Measurements from ENCODE around the gene COMMD6. TPM values are rescaled to one million over a fixed set of nuclear protein-coding genes. Genes with fewer than 3 reads are reported as not detected.

COMMD6 gene
- total and polyA plus RNA-seq, 2 donors (not counting 3 experiments of a cell fraction or from before 2014, with no cell fraction given): 71.7 to 122 TPM

DNA sequence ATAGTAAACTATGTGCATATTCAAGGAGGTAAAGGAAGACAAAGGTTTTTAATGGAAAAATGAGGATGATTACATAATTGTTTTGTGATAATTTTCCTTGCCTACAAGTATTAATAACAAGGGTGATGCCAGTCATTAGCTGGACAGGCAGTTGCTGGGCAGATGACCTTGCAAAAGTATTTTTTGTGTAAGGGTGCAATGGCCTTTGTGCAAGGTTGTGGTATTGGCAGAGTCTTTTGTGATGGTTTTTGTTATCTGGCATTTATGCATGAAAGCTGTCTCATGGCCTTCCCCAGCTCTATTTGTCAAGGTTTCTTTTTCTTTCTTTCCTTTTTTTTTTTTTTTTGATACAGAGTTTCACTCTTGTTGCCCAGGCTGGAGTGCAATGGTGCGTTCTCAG is 4.3 kb upstream of the COMMD6 start:
- Histone ChIP-seq H3K9ac (replicated peaks; ENCODE audit: extremely low read depth, insufficient read depth, low read length) (no peak overlapping the region), H3K36me3 (ENCODE audit: control insufficient read depth in 2 of 2, extremely low read depth in 1 of 2, insufficient read depth in 2 of 2, low read length in 2 of 2) (no peaks in the 10 kb centered on the region), H3K4me1 (ENCODE audit: control insufficient read depth, extremely low read depth, insufficient read depth, low read length) (peaks cover under 1% of the 10 kb centered on the region), H3K79me2 (ENCODE audit: control insufficient read depth, insufficient read depth, low read length) (peaks cover 5% of the 10 kb centered on the region), H3K9me1 (replicated peaks; ENCODE audit: control insufficient read depth, extremely low read depth, insufficient read depth, low read length) (no peaks in the 10 kb centered on the region), H3K4me3 (replicated peaks in 1 of 3; ENCODE audit: insufficient read depth in 1 of 3, low read depth in 1 of 3, low read length in 3 of 3) (no peak overlapping the region), H3K4me2 (ENCODE audit: insufficient read depth, low read length) (no peak overlapping the region), H3K9me3 (replicated peaks; ENCODE audit: control insufficient read depth, insufficient read depth, low read length) (no peaks in the 10 kb centered on the region), H3K27ac (ENCODE audit: insufficient read depth, low read depth, low read length) (no peak overlapping the region), H3K27me3 (ENCODE audit: control insufficient read depth in 2 of 2, insufficient read depth in 2 of 2, low read length in 2 of 2) (no peaks in the 10 kb centered on the region), H4K20me1 (replicated peaks; ENCODE audit: control insufficient read depth, extremely low read depth, insufficient read depth, low read length) (no peaks in the 10 kb centered on the region), H2AFZ (ENCODE audit: low read depth, low read length) (no peak overlapping the region)
- intact Hi-C loops (cut with micrococcal nuclease): no loop called here
- TF ChIP-seq POLR2AphosphoS5 (IDR thresholded peaks at IDR 0.05; ENCODE audit: insufficient read depth, low read depth, low read length) (no peak), MAX (IDR thresholded peaks at IDR 0.05; ENCODE audit: insufficient read depth, insufficient read length) (no peak), MYC (IDR thresholded peaks at IDR 0.05; ENCODE audit: low read depth, low read length) (no peak), GATA2 (IDR thresholded peaks at IDR 0.05; ENCODE audit: insufficient read depth, insufficient read length, low read depth, low read length) (no peak)
- TF ChIP-seq, protein P1, sequence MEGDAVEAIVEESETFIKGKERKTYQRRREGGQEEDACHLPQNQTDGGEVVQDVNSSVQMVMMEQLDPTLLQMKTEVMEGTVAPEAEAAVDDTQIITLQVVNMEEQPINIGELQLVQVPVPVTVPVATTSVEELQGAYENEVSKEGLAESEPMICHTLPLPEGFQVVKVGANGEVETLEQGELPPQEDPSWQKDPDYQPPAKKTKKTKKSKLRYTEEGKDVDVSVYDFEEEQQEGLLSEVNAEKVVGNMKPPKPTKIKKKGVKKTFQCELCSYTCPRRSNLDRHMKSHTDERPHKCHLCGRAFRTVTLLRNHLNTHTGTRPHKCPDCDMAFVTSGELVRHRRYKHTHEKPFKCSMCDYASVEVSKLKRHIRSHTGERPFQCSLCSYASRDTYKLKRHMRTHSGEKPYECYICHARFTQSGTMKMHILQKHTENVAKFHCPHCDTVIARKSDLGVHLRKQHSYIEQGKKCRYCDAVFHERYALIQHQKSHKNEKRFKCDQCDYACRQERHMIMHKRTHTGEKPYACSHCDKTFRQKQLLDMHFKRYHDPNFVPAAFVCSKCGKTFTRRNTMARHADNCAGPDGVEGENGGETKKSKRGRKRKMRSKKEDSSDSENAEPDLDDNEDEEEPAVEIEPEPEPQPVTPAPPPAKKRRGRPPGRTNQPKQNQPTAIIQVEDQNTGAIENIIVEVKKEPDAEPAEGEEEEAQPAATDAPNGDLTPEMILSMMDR (IDR thresholded peaks at IDR 0.05; ENCODE audit: extremely low read depth in 1 of 2, insufficient read depth in 1 of 2, low read depth in 1 of 2, low read length in 2 of 2): no peak
- FAIRE-seq: no peak
- CTCF ChIA-PET: interaction anchor here (3.2 kb wide), 1 partner anchor 60 kb away, joined by 15 read pairs; the partner anchor contains the start of gene TBC1D4
- dilution Hi-C loops (cut with MboI; ENCODE audit: extremely low pct_ligation_motif_present, low sequenced_read_pairs): no loop called here
- DNase-seq (ENCODE audit: low read depth, low spot score): no peak
- POLR2A ChIA-PET: no interaction called here
- no TSS peak for BruUV-seq (replicated peaks)

DNA sequence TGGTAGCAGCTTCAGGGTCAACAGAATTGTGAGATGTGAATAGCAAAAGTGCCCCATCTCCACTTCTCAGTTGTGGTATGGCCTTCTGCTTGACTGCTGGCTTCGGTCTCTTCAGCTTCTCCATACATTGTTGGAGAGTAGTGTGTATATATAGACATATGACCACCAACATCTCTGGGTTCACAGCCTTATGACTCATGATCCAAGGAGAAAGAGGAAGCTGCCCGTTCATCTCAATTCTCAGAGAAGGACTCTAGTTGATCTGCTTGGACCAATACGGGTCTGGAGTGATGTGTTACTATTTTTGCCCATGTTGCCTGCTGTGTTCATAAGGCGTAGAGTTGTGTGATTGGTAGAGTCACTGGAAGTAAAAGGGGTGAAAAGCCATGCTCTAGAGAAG is 3.6 kb upstream of the COMMD6 start:
- Histone ChIP-seq H3K4me1 (ENCODE audit: control insufficient read depth, extremely low read depth, insufficient read depth, low read length) (peaks cover 6% of the 10 kb centered on the region), H3K36me3 (ENCODE audit: control insufficient read depth in 2 of 2, extremely low read depth in 1 of 2, insufficient read depth in 2 of 2, low read length in 2 of 2) (no peaks in the 10 kb centered on the region), H3K27ac (ENCODE audit: insufficient read depth, low read depth, low read length) (no peak overlapping the region), H4K20me1 (replicated peaks; ENCODE audit: control insufficient read depth, extremely low read depth, insufficient read depth, low read length) (no peaks in the 10 kb centered on the region), H3K27me3 (ENCODE audit: control insufficient read depth in 2 of 2, insufficient read depth in 2 of 2, low read length in 2 of 2) (no peaks in the 10 kb centered on the region), H3K4me2 (ENCODE audit: insufficient read depth, low read length) (no peak overlapping the region), H3K9ac (replicated peaks; ENCODE audit: extremely low read depth, insufficient read depth, low read length) (no peak overlapping the region), H3K79me2 (ENCODE audit: control insufficient read depth, insufficient read depth, low read length) (peaks cover 10% of the 10 kb centered on the region), H3K9me3 (replicated peaks; ENCODE audit: control insufficient read depth, insufficient read depth, low read length) (no peaks in the 10 kb centered on the region), H3K9me1 (replicated peaks; ENCODE audit: control insufficient read depth, extremely low read depth, insufficient read depth, low read length) (no peaks in the 10 kb centered on the region), H2AFZ (ENCODE audit: low read depth, low read length) (no peak overlapping the region), H3K4me3 (replicated peaks in 1 of 3; ENCODE audit: insufficient read depth in 1 of 3, low read depth in 1 of 3, low read length in 3 of 3) (no peak overlapping the region)
- CTCF ChIA-PET: interaction anchor here (1.1 to 3.2 kb wide), 2 partner anchors 11 to 59 kb away, joined by 4 to 15 read pairs; partner anchors contain the start of gene TBC1D4
- dilution Hi-C loops (cut with MboI; ENCODE audit: extremely low pct_ligation_motif_present, low sequenced_read_pairs) (no loop called here), intact Hi-C loops (cut with micrococcal nuclease) (no loop called here)
- DNase-seq (ENCODE audit: low read depth, low spot score): no peak
- BruUV-seq (replicated peaks): no TSS peak
- POLR2A ChIA-PET: no interaction called here
- FAIRE-seq: no peak
- TF ChIP-seq POLR2AphosphoS5 (IDR thresholded peaks at IDR 0.05; ENCODE audit: insufficient read depth, low read depth, low read length): no peak
- no peak for TF ChIP-seq EZH2 (IDR thresholded peaks at IDR 0.05; ENCODE audit: borderline replicate concordance, low read depth, low read length, severe bottlenecking)
- TF ChIP-seq MAX (IDR thresholded peaks at IDR 0.05; ENCODE audit: insufficient read depth, insufficient read length): no peak
